SK-N-SH (cell line): Measurements from ENCODE around the gene SEPTIN12.

ENCODE experiments used
- CTCF ChIP-seq: fragments of 200-600 bp; sonication (generic); IDR thresholded peaks from 2 replicates; pipeline ENCODE4 v1.6.1; 2017; ENCODE audit warnings: antibody characterized with exemption, mild to moderate bottlenecking, moderate library complexity
- EP300 ChIP-seq, 2 experiments: IDR thresholded peaks; 2 replicates each; pipeline versions ENCODE4 v1.4.0 to v1.6.1; 2012; ENCODE audit warnings: borderline replicate concordance in 1 of 2, low read depth in 1 of 2, low read length in 1 of 2
- GATA2 ChIP-seq: sonication (generic); formaldehyde crosslinking; IDR thresholded peaks from 2 replicates; pipeline ENCODE4 v1.5.0; 2020; ENCODE audit warnings: mild to moderate bottlenecking, missing genetic modification reagents
- POLR2AphosphoS5 ChIP-seq: IDR thresholded peaks from 2 replicates; pipeline ENCODE4 v1.6.1; 2012; ENCODE audit warnings: low read depth, low read length
- REST ChIP-seq: IDR thresholded peaks from 2 replicates; pipeline ENCODE4 v1.6.1; 2012; ENCODE audit warnings: mild to moderate bottlenecking, low read depth, low read length, moderate library complexity
- RFX5 ChIP-seq: IDR thresholded peaks from 2 replicates; pipeline ENCODE4 v1.6.1; 2012; ENCODE audit warnings: mild to moderate bottlenecking, improper control_type of control experiment, low read length
- USF1 ChIP-seq: IDR thresholded peaks from 2 replicates; pipeline ENCODE4 v1.4.0; 2012; ENCODE audit warnings: low read depth, borderline replicate concordance
- TF ChIP-seq, protein P1 (sequence below): fragments of 150-350 bp; IDR thresholded peaks from 2 replicates; pipeline ENCODE4 v1.6.1; 2017; ENCODE audit warnings: antibody characterized with exemption, low read length, low read depth, borderline replicate concordance
- TF ChIP-seq, protein P2 (sequence below): fragments of 150-350 bp; IDR thresholded peaks from 2 replicates; pipeline ENCODE4 v1.6.1; 2016; ENCODE audit warnings: mild to moderate bottlenecking, low read depth, low read length

- TF ChIP-seq GATA2 (CRISPR knock-in tag) (no peak), USF1 (no peak), CTCF (no peak), EP300 (IDR thresholded peaks at IDR 0.05; ENCODE audit: borderline replicate concordance in 1 of 2, low read depth in 1 of 2, low read length in 1 of 2) (no peak), REST (no peak), POLR2AphosphoS5 (no peak), RFX5 (no peak)
- TF ChIP-seq, protein P1, sequence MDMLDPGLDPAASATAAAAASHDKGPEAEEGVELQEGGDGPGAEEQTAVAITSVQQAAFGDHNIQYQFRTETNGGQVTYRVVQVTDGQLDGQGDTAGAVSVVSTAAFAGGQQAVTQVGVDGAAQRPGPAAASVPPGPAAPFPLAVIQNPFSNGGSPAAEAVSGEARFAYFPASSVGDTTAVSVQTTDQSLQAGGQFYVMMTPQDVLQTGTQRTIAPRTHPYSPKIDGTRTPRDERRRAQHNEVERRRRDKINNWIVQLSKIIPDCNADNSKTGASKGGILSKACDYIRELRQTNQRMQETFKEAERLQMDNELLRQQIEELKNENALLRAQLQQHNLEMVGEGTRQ: no peak
- TF ChIP-seq, protein P2, sequence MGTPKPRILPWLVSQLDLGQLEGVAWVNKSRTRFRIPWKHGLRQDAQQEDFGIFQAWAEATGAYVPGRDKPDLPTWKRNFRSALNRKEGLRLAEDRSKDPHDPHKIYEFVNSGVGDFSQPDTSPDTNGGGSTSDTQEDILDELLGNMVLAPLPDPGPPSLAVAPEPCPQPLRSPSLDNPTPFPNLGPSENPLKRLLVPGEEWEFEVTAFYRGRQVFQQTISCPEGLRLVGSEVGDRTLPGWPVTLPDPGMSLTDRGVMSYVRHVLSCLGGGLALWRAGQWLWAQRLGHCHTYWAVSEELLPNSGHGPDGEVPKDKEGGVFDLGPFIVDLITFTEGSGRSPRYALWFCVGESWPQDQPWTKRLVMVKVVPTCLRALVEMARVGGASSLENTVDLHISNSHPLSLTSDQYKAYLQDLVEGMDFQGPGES: no peak
Observed at GRCh38 chr16:4762205-4762604, 25.9 kb downstream of the SEPTIN12 start.
